Vagina (tissue), 2 donors: Measurements from ENCODE around the gene PRKCB. TPM values are rescaled to one million over a fixed set of nuclear protein-coding genes. Genes with fewer than 3 reads are reported as not detected.
A peak's percentile ranks its signal among the peaks of the same experiment; 100 is the strongest.

Experiments used
- DNase-seq, 2 donors: peaks; one replicate each; pipeline ENCODE4 v3.0.0-alpha.2; 2017; ENCODE audit errors: extremely low spot score in 2 of 2
- H3K27ac ChIP-seq: fragments of 200-600 bp; sonication (generic); one replicate; pipeline ENCODE4 v1.5.1; 2019
- H3K27me3 ChIP-seq: fragments of 200-600 bp; sonication (generic); one replicate; pipeline ENCODE4 v1.5.1; 2019
- H3K36me3 ChIP-seq, 2 donors: fragments of 200-600 bp; sonication (generic); one replicate each; pipeline ENCODE4 v1.5.1; 2017 to 2019
- H3K4me1 ChIP-seq: fragments of 200-600 bp; sonication (generic); one replicate; pipeline ENCODE4 v1.5.1; 2019
- H3K4me3 ChIP-seq, 2 donors: fragments of 200-600 bp; sonication (generic); 1 replicate in 1 of 2; 2 replicates in 1 of 2; pipeline ENCODE4 v1.5.1; 2016 to 2019
- H3K9me3 ChIP-seq: fragments of 200-600 bp; sonication (generic); one replicate; pipeline ENCODE4 v1.5.1; 2019
- CTCF ChIP-seq, 3 experiments: fragments of 450-650 bp in 2 of 3; fragments of 200-600 bp in 1 of 3; sonication (generic) in 1 of 3; IDR thresholded peaks; one replicate each; pipeline ENCODE4 v1.5.1; 2017 to 2019; ENCODE audit warnings: antibody characterized with exemption in 3 of 3, mild to moderate bottlenecking in 2 of 3, moderate library complexity in 2 of 3
- POLR2A ChIP-seq, 2 donors: fragments of 450-650 bp; IDR thresholded peaks; one replicate each; pipeline ENCODE4 v1.6.1; 2017; ENCODE audit warnings: antibody characterized with exemption in 2 of 2, mild to moderate bottlenecking in 2 of 2, moderate library complexity in 2 of 2
- POLR2AphosphoS5 ChIP-seq, 2 donors: sonication (generic); formaldehyde crosslinking; IDR thresholded peaks; one replicate each; pipeline ENCODE4 v1.9.0; 2017; ENCODE audit warnings: antibody characterized with exemption in 2 of 2, mild to moderate bottlenecking in 2 of 2, low read depth in 1 of 2; ENCODE audit not compliant: insufficient read depth in 1 of 2
- intact Hi-C: fragments of 100-400 bp; cut with DNase I; formaldehyde crosslinking; loops from one replicate; pipeline ENCODE4 v1.15.1; 2023
- total RNA-seq: library from RNA; depleted of rRNA; stranded (reverse); fragments of >200 nt; gene quantifications from one replicate; pipeline ENCODE4 v1.2.3, GENCODE V29; 2016

The PRKCB gene
- total RNA-seq, 1 donor from 2014 or later, result 9.1 TPM

DNA sequence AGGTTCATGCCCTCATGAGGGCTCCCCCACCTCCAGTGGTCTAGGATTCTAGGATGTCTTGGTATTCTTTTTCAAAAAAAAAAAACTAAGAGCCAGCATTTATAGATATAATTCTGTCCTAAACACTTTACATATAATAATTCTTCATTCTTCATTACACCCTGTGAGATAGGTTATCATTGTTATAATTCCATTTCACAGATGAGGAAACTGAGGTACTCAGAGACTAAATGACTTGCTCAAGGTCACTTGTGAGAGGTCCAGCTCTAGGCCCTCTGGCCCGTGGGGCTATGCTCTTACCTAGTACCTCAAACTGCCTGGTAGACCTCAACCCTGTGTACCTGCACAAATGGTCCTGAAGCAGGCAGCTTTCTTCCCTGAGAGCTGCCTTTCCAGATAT, 172.2 kb downstream of the PRKCB start:
- H3K4me1 ChIP-seq, result no peaks in the 10 kb centered on the region
- intact Hi-C loops, result no loop called here
- DNase-seq, result no peak

DNA sequence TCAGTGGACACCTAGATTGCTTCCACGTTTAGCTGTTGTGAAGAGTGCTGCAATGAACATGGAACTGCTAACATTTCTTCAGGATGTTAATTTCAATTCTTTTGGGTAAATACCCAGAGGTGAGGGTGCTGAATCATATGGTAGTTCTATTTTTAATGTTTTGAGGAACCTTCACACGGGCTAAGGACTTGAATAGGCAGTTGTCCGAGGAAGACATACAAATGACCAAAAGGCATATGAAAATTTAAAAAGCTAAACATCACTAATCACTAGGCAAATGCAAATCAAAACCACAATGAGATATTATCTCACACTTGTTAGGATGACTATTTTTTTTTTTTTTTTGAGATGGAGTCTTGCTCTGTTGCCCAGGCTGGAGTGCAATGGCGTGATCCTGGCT, 173.3 kb downstream of the PRKCB start:
- intact Hi-C loops, result no loop called here
- DNase-seq, result no peak
- H3K4me1 ChIP-seq, result no peaks in the 10 kb centered on the region
- TF ChIP-seq POLR2AphosphoS5 (IDR thresholded peaks at IDR 0.05; ENCODE audit: insufficient read depth in 1 of 2, low read depth in 1 of 2), result no peak
- no peak for TF ChIP-seq POLR2A (IDR thresholded peaks at IDR 0.05)
- TF ChIP-seq CTCF (IDR thresholded peaks at IDR 0.05), result no peak
- H3K4me3 ChIP-seq, result no peak overlapping the region
- no peaks in the 10 kb centered on the region for H3K9me3 ChIP-seq
- H3K27me3 ChIP-seq, result no peaks in the 10 kb centered on the region
- no peak overlapping the region for H3K27ac ChIP-seq
- no peaks in the 10 kb centered on the region for H3K36me3 ChIP-seq

More for the DNA sequence above, 172.2 kb downstream of the PRKCB start:
- no peak overlapping the region for H3K27ac ChIP-seq
- H3K36me3 ChIP-seq, result no peaks in the 10 kb centered on the region
- TF ChIP-seq POLR2AphosphoS5 (IDR thresholded peaks at IDR 0.05; ENCODE audit: insufficient read depth in 1 of 2, low read depth in 1 of 2) (no peak), CTCF (IDR thresholded peaks at IDR 0.05) (no peak), POLR2A (IDR thresholded peaks at IDR 0.05) (no peak)
- H3K27me3 ChIP-seq, result no peaks in the 10 kb centered on the region
- H3K9me3 ChIP-seq, result no peaks in the 10 kb centered on the region
- H3K4me3 ChIP-seq, result no peak overlapping the region

GRCh38 chr16:24009955-24010354, 174.2 kb downstream of the PRKCB start:
- Histone ChIP-seq H3K4me3 (no peak overlapping the region), H3K9me3 (no peaks in the 10 kb centered on the region), H3K27me3 (no peaks in the 10 kb centered on the region), H3K27ac (no peak overlapping the region), H3K36me3 (no peaks in the 10 kb centered on the region), H3K4me1 (no peaks in the 10 kb centered on the region)
- no peak for DNase-seq
- intact Hi-C loops, result no loop called here
- no peak for TF ChIP-seq POLR2A (IDR thresholded peaks at IDR 0.05)
- no peak for TF ChIP-seq CTCF (IDR thresholded peaks at IDR 0.05)
- no peak for TF ChIP-seq POLR2AphosphoS5 (IDR thresholded peaks at IDR 0.05; ENCODE audit: insufficient read depth in 1 of 2, low read depth in 1 of 2)

DNA sequence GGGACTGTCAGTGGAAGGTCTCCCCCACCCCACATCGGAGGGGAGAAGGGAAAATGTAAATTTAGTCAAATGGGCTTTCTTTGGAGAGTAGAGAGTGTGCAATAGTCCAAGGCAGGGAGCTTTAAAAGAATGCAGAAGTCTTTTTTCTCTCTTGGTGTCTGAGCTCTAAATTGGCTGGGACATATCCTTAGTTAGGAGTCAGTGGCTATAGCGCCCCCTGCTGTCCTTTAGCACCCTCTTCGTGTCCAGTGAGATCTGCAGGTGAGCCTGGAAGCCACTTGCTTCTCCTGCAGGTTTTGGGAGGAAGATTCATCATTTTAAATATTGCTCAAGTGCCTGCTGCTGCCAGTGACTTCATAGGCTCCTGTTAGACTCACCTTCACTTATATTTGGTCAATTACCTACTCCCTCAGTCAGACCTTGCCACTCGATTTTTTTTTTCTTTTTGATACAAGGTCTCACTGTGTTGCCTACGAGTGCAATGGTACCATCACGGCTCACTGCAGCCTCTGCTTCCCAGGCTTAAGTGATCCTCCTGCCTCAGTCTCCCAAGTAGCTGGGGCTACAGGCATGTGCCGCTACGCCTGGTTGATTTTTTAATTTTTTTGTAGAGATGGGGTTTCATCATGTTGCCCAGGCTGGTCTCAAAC, 174.8 kb downstream of the PRKCB start:
- TF ChIP-seq CTCF (IDR thresholded peaks at IDR 0.05) (peak; percentile 62 to 66 (median 65)), POLR2A (IDR thresholded peaks at IDR 0.05) (no peak), POLR2AphosphoS5 (IDR thresholded peaks at IDR 0.05; ENCODE audit: insufficient read depth in 1 of 2, low read depth in 1 of 2) (no peak)
- no peak for DNase-seq
- Histone ChIP-seq H3K27ac (no peak overlapping the region), H3K9me3 (no peaks in the 10 kb centered on the region), H3K4me1 (no peaks in the 10 kb centered on the region), H3K4me3 (no peak overlapping the region), H3K36me3 (no peaks in the 10 kb centered on the region), H3K27me3 (no peaks in the 10 kb centered on the region)
- intact Hi-C loops, result no loop called here

- H3K27me3 ChIP-seq, result no peaks in the 10 kb centered on the region
- no peaks in the 10 kb centered on the region for H3K9me3 ChIP-seq
- no peak overlapping the region for H3K27ac ChIP-seq
- intact Hi-C loops, result no loop called here
- no peak for TF ChIP-seq POLR2A (IDR thresholded peaks at IDR 0.05)
- no peak for TF ChIP-seq CTCF (IDR thresholded peaks at IDR 0.05)
- TF ChIP-seq POLR2AphosphoS5 (IDR thresholded peaks at IDR 0.05; ENCODE audit: insufficient read depth in 1 of 2, low read depth in 1 of 2), result no peak
- H3K36me3 ChIP-seq, result no peaks in the 10 kb centered on the region
- H3K4me1 ChIP-seq, result no peaks in the 10 kb centered on the region
- DNase-seq, result no peak
- H3K4me3 ChIP-seq, result no peak overlapping the region
These were observed 175.5 kb downstream of the PRKCB start for GRCh38 chr16:24011237-24011636.
